Osteocyte (in vitro differentiated cells): ENCODE measurements around the gene CTIF. TPM values are rescaled to one million over a fixed set of nuclear protein-coding genes. Genes with fewer than 3 reads are reported as not detected.

Experiments used
- DNase-seq: peaks from one replicate; pipeline ENCODE4 v3.0.0; 2021; ENCODE audit warnings: mixed read lengths; ENCODE audit not compliant: unreplicated experiment; ENCODE audit errors: extremely low spot score
- H3K27ac Mint-ChIP-seq: one replicate; pipeline ENCODE4 v1.8.0; 2021; ENCODE audit warnings: mild to moderate bottlenecking, mixed read lengths; ENCODE audit not compliant: unreplicated experiment
- H3K27me3 Mint-ChIP-seq: one replicate; pipeline ENCODE4 v1.8.0; 2021; ENCODE audit warnings: mixed read lengths; ENCODE audit not compliant: unreplicated experiment
- H3K36me3 Mint-ChIP-seq: one replicate; pipeline ENCODE4 v1.8.0; 2021; ENCODE audit warnings: mixed read lengths; ENCODE audit not compliant: unreplicated experiment
- H3K4me1 Mint-ChIP-seq: one replicate; pipeline ENCODE4 v1.8.0; 2021; ENCODE audit warnings: mixed read lengths; ENCODE audit not compliant: unreplicated experiment
- H3K4me3 Mint-ChIP-seq: one replicate; pipeline ENCODE4 v1.8.0; 2021; ENCODE audit warnings: mild to moderate bottlenecking, moderate library complexity, mixed read lengths; ENCODE audit not compliant: unreplicated experiment
- H3K9me3 Mint-ChIP-seq: one replicate; pipeline ENCODE4 v1.8.0; 2021; ENCODE audit warnings: mixed read lengths; ENCODE audit not compliant: unreplicated experiment
- CTCF ChIP-seq: fragments of 200-600 bp; sonication (generic); IDR thresholded peaks from 2 replicates; pipeline ENCODE4 v1.5.0; 2021; ENCODE audit warnings: antibody characterized with exemption, mild to moderate bottlenecking, moderate library complexity
- total RNA-seq: library from RNA; stranded (reverse); gene quantifications from 2 replicates; pipeline ENCODE4 v1.2.1, GENCODE V29; 2021

The CTIF gene
- total RNA-seq, 1 donor from 2014 or later: 172 TPM

- no peak overlapping the region for H3K4me3 Mint-ChIP-seq
- no peak overlapping the region for H3K27ac Mint-ChIP-seq
- no peak for TF ChIP-seq CTCF
- H3K36me3 Mint-ChIP-seq: peaks cover 28% of the 10 kb centered on the region
- H3K27me3 Mint-ChIP-seq: no peaks in the 10 kb centered on the region
- DNase-seq: no peak
- no peaks in the 10 kb centered on the region for H3K9me3 Mint-ChIP-seq
- H3K4me1 Mint-ChIP-seq: peaks cover 78% of the 10 kb centered on the region
These were observed 12.3 kb downstream of the CTIF start for GRCh38 chr18:48551100-48551499.

- peaks cover 75% of the 10 kb centered on the region for H3K4me1 Mint-ChIP-seq
These were observed 13.3 kb downstream of the CTIF start for GRCh38 chr18:48552130-48552529.

GRCh38 chr18:48553236-48553635 is 14.4 kb downstream of the CTIF start:
- no peak for TF ChIP-seq CTCF
- peaks cover 75% of the 10 kb centered on the region for H3K4me1 Mint-ChIP-seq
- no peak overlapping the region for H3K27ac Mint-ChIP-seq
- H3K4me3 Mint-ChIP-seq: no peak overlapping the region
- no peak for DNase-seq
- H3K9me3 Mint-ChIP-seq: no peaks in the 10 kb centered on the region
- peaks cover 30% of the 10 kb centered on the region for H3K36me3 Mint-ChIP-seq
- H3K27me3 Mint-ChIP-seq: no peaks in the 10 kb centered on the region

More at GRCh38 chr18:48552130-48552529, 13.3 kb downstream of the CTIF start:
- no peak for TF ChIP-seq CTCF
- H3K36me3 Mint-ChIP-seq: peaks cover 30% of the 10 kb centered on the region
- no peak overlapping the region for H3K4me3 Mint-ChIP-seq
- H3K27me3 Mint-ChIP-seq: no peaks in the 10 kb centered on the region
- no peak for DNase-seq
- no peaks in the 10 kb centered on the region for H3K9me3 Mint-ChIP-seq
- no peak overlapping the region for H3K27ac Mint-ChIP-seq

GRCh38 chr18:48554610-48555400 is 16.0 kb downstream of the CTIF start:
- no peak for TF ChIP-seq CTCF
- Mint-ChIP-seq H3K36me3 (peaks cover 31% of the 10 kb centered on the region), H3K4me3 (no peak overlapping the region), H3K27me3 (no peaks in the 10 kb centered on the region), H3K9me3 (no peaks in the 10 kb centered on the region), H3K4me1 (peaks cover 68% of the 10 kb centered on the region), H3K27ac (peak overlapping the region; percentile 54)
- no peak for DNase-seq

- H3K4me3 Mint-ChIP-seq: no peak overlapping the region
- no peak for TF ChIP-seq CTCF
- peaks cover 32% of the 10 kb centered on the region for H3K36me3 Mint-ChIP-seq
- peaks cover 61% of the 10 kb centered on the region for H3K4me1 Mint-ChIP-seq
- H3K27me3 Mint-ChIP-seq: no peaks in the 10 kb centered on the region
- no peak for DNase-seq
- peak overlapping the region; percentile 54 for H3K27ac Mint-ChIP-seq
- H3K9me3 Mint-ChIP-seq: no peaks in the 10 kb centered on the region
These were observed 16.7 kb downstream of the CTIF start for GRCh38 chr18:48555465-48555995.
